ENCODE measurements around the gene LLGL1.

- TF ChIP-seq EZH2 (IDR thresholded peaks at IDR 0.05; ENCODE audit: borderline replicate concordance, low read depth, low read length, poor library complexity, severe bottlenecking) (no peak), CTCF (conservative IDR thresholded peaks at IDR 0.05; ENCODE audit: low read depth, low read length) (no peak)
Observed at GRCh38 chr17:18257268-18257981, 32.0 kb downstream of the LLGL1 start.
